Urinary bladder (tissue), 4 donors: ENCODE results near the gene OLIG1. TPM values are rescaled to one million over a fixed set of nuclear protein-coding genes. Genes with fewer than 3 reads are reported as not detected.

ENCODE experiments used
- DNase-seq: peaks from one replicate; pipeline ENCODE4 v3.0.0-alpha.2; 2015; ENCODE audit errors: extremely low spot score
- H3K27ac ChIP-seq: one replicate; pipeline ENCODE4 v1.5.1; 2013; ENCODE audit warnings: low read depth, mild to moderate bottlenecking, moderate library complexity
- H3K36me3 ChIP-seq: one replicate; pipeline ENCODE4 v1.6.1; 2013; ENCODE audit warnings: mild to moderate bottlenecking, moderate library complexity; ENCODE audit not compliant: insufficient read depth
- H3K4me1 ChIP-seq: one replicate; pipeline ENCODE4 v1.6.1; 2013; ENCODE audit warnings: mild to moderate bottlenecking, moderate library complexity; ENCODE audit not compliant: insufficient read depth
- H3K4me3 ChIP-seq: one replicate; pipeline ENCODE4 v1.5.1; 2013; ENCODE audit warnings: low read depth, low read length
- WGBS: extraction: QIAGEN DNeasy Blood & Tissue Kit; methylation state at CpG from one replicate; pipeline ENCODE4 v1.1.7; 2013; 5-methylcytosine and 5-hydroxymethylcytosine counted together
- polyA plus RNA-seq: library from polyadenylated mRNA; stranded (reverse); fragments of 200-250 nt; gene quantifications from one replicate; pipeline ENCODE4 v1.2.3, GENCODE V29; 2013
- total RNA-seq: library from RNA; depleted of rRNA; stranded (reverse); fragments of >200 nt; gene quantifications from one replicate; pipeline ENCODE4 v1.2.3, GENCODE V29; 2014
- donor health status: healthy with polysubstance abuse.
- donor health status: healthy.

Gene OLIG1
- total and polyA plus RNA-seq, 2 donors: not detected

GRCh38 chr21:33111577-33111976 lies 41.6 kb downstream of the OLIG1 start:
- H3K4me3 ChIP-seq: no peak overlapping the region
- no peaks in the 10 kb centered on the region for H3K36me3 ChIP-seq
- H3K4me1 ChIP-seq: no peaks in the 10 kb centered on the region
- H3K27ac ChIP-seq: no peak overlapping the region
- WGBS: 37% methylated on average over 6 of the region's 6 CpGs
- DNase-seq: no peak

GRCh38 chr21:33112151-33112550 lies 42.2 kb downstream of the OLIG1 start:
- Histone ChIP-seq H3K27ac (no peak overlapping the region), H3K4me1 (no peaks in the 10 kb centered on the region), H3K36me3 (no peaks in the 10 kb centered on the region), H3K4me3 (no peak overlapping the region)
- WGBS: 46% methylated on average over 5 of the region's 5 CpGs
- DNase-seq: no peak

- Histone ChIP-seq H3K4me1 (no peaks in the 10 kb centered on the region), H3K36me3 (no peaks in the 10 kb centered on the region), H3K27ac (no peak overlapping the region), H3K4me3 (no peak overlapping the region)
- DNase-seq: no peak
- 30% methylated on average over 4 of the region's 4 CpGs for WGBS
These were observed 42.7 kb downstream of the OLIG1 start for GRCh38 chr21:33112681-33113080.

- Histone ChIP-seq H3K4me1 (no peaks in the 10 kb centered on the region), H3K27ac (no peak overlapping the region), H3K36me3 (no peaks in the 10 kb centered on the region), H3K4me3 (no peak overlapping the region)
- WGBS: 60% methylated on average over 13 of the region's 13 CpGs
- DNase-seq: no peak
These were observed 43.2 kb downstream of the OLIG1 start for GRCh38 chr21:33113131-33113530.

- no peak for DNase-seq
- H3K27ac ChIP-seq: no peak overlapping the region
- no peaks in the 10 kb centered on the region for H3K36me3 ChIP-seq
- no peak overlapping the region for H3K4me3 ChIP-seq
- H3K4me1 ChIP-seq: no peaks in the 10 kb centered on the region
- WGBS: 97% methylated on average over 3 of the region's 3 CpGs
These were observed 44.3 kb downstream of the OLIG1 start for GRCh38 chr21:33114276-33114675.

GRCh38 chr21:33115631-33116510 lies 45.9 kb downstream of the OLIG1 start:
- DNase-seq: no peak
- Histone ChIP-seq H3K27ac (no peak overlapping the region), H3K4me1 (no peaks in the 10 kb centered on the region), H3K36me3 (no peaks in the 10 kb centered on the region), H3K4me3 (no peak overlapping the region)
- WGBS: 49% methylated on average over 20 of the region's 20 CpGs

- Histone ChIP-seq H3K27ac (no peak overlapping the region), H3K4me1 (no peaks in the 10 kb centered on the region), H3K4me3 (no peak overlapping the region), H3K36me3 (no peaks in the 10 kb centered on the region)
- no peak for DNase-seq
- 53% methylated on average over 8 of the region's 8 CpGs for WGBS
These were observed 46.7 kb downstream of the OLIG1 start for GRCh38 chr21:33116676-33117075.

GRCh38 chr21:33117101-33117888 lies 47.4 kb downstream of the OLIG1 start:
- no peak overlapping the region for H3K27ac ChIP-seq
- DNase-seq: no peak
- no peak overlapping the region for H3K4me3 ChIP-seq
- 80% methylated on average over 16 of the region's 16 CpGs for WGBS
- H3K4me1 ChIP-seq: no peaks in the 10 kb centered on the region
- H3K36me3 ChIP-seq: no peaks in the 10 kb centered on the region

Other genes with a start within 250 kb of the OLIG1 start
- gene OLIG2, start 44.2 kb upstream of the OLIG1 start, total RNA-seq: not detected
- gene OLIG2, start 44.2 kb upstream of the OLIG1 start, polyA plus RNA-seq: not detected
- gene IFNAR2, start 159.8 kb downstream of the OLIG1 start, total RNA-seq: 16.6 TPM
- 17.5 TPM for gene IFNAR2, start 159.8 kb downstream of the OLIG1 start, polyA plus RNA-seq
- gene IL10RB, start 196.2 kb downstream of the OLIG1 start, total RNA-seq: 31.4 TPM
- gene IL10RB, start 196.2 kb downstream of the OLIG1 start, polyA plus RNA-seq: 30.0 TPM